Body of pancreas (tissue), 4 donors: ENCODE results near the gene PCSK2. TPM values are rescaled to one million over a fixed set of nuclear protein-coding genes. Genes with fewer than 3 reads are reported as not detected.

Experiments
- ATAC-seq: fragments of 150-250 bp; one replicate; pipeline ENCODE4 v1.9.1; 2016
- DNase-seq, 4 donors: peaks; one replicate each; pipeline ENCODE4 v3.0.0-alpha.2; 2019
- H3K27ac ChIP-seq, 4 donors: fragments of 200-600 bp; sonication (generic); 1 replicate in 3 of 4; 2 replicates in 1 of 4; pipeline versions ENCODE4 v1.5.1 to v1.6.1; 2016 to 2019; ENCODE audit warnings: mild to moderate bottlenecking in 1 of 4, mixed read lengths in 1 of 4, moderate library complexity in 1 of 4
- H3K27me3 ChIP-seq, 2 donors: fragments of 200-600 bp; sonication (generic); one replicate each; pipeline ENCODE4 v1.6.0; 2016; ENCODE audit warnings: mild to moderate bottlenecking in 1 of 2
- H3K36me3 ChIP-seq, 2 donors: fragments of 200-600 bp; sonication (generic); replicated peaks in 1 of 2; 2 replicates each; pipeline ENCODE4 v1.5.1; 2016; ENCODE audit warnings: low read depth in 2 of 2; ENCODE audit not compliant: insufficient read depth in 1 of 2
- H3K4me1 ChIP-seq: fragments of 200-600 bp; sonication (generic); one replicate; pipeline ENCODE4 v1.6.0; 2016
- H3K4me3 ChIP-seq, 2 donors: fragments of 200-600 bp; sonication (generic); 1 replicate in 1 of 2; 2 replicates in 1 of 2; pipeline ENCODE4 v1.5.1; 2016 to 2019
- H3K9me3 ChIP-seq, 3 donors: fragments of 200-600 bp; sonication (generic); 1 replicate in 2 of 3; 2 replicates in 1 of 3; pipeline ENCODE4 v1.5.1; 2016
- POLR2A ChIP-seq, 3 donors: fragments of 450-650 bp; IDR thresholded peaks; one replicate each; pipeline ENCODE4 v1.6.1; 2016; ENCODE audit warnings: antibody characterized with exemption in 3 of 3, mild to moderate bottlenecking in 2 of 3
- WGBS, 2 donors: methylation state at CpG; one replicate each; pipeline ENCODE4 v1.1.5; 2017; 5-methylcytosine and 5-hydroxymethylcytosine counted together
- intact Hi-C: fragments of 100-400 bp; cut with DNase I; formaldehyde crosslinking; loops from one replicate; pipeline ENCODE4 v1.15.1; 2023
- small RNA-seq: library from RNA; depleted of rRNA; stranded (forward); fragments of <200 nt; gene quantifications from one replicate; pipeline ENCODE3, GENCODE V24; 2016
- total RNA-seq, 2 donors: library from RNA; depleted of rRNA; stranded (reverse); fragments of >200 nt; gene quantifications; one replicate each; pipeline ENCODE4 v1.1.0, GENCODE V29; 2016
- TF ChIP-seq, protein P1 (sequence below), 7 experiments: fragments of 450-650 bp in 4 of 7; fragments of 200-600 bp in 3 of 7; sonication (generic) in 3 of 7; IDR thresholded peaks; one replicate each; pipeline ENCODE4 v1.5.1; 2016 to 2019; ENCODE audit warnings: antibody characterized with exemption in 7 of 7

The PCSK2 gene
- total RNA-seq, 2 donors from 2014 or later = 3.3 to 7.0 TPM

DNA sequence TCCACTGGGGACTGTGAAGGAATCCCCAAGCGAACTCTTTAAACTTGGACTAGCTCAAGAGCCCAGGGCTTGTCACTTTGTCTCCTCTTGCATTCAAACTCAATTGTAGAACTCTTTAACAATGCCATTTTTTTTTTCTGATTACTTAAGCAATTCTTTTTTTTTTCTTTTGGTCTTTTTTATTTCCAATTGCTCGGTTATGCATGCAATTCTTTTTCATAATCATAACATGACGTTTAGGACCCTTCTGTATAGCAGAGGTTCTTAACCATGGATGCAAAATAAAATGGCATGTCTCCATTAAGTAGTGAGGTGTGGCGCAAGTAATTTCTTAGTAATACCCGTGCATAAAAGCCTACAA, 304.8 kb downstream of the PCSK2 start:
- peak overlapping the region; percentile 77 to 91 (median 85) for H3K27ac ChIP-seq
- H3K27me3 ChIP-seq = no peaks in the 10 kb centered on the region
- no peaks in the 10 kb centered on the region for H3K9me3 ChIP-seq
- 73 to 80% methylated on average over 5 of the region's 5 CpGs for WGBS, 2 donors
- H3K4me1 ChIP-seq = peaks cover 15% of the 10 kb centered on the region
- DNase-seq (no peak), ATAC-seq (no peak)
- TF ChIP-seq, protein P1, sequence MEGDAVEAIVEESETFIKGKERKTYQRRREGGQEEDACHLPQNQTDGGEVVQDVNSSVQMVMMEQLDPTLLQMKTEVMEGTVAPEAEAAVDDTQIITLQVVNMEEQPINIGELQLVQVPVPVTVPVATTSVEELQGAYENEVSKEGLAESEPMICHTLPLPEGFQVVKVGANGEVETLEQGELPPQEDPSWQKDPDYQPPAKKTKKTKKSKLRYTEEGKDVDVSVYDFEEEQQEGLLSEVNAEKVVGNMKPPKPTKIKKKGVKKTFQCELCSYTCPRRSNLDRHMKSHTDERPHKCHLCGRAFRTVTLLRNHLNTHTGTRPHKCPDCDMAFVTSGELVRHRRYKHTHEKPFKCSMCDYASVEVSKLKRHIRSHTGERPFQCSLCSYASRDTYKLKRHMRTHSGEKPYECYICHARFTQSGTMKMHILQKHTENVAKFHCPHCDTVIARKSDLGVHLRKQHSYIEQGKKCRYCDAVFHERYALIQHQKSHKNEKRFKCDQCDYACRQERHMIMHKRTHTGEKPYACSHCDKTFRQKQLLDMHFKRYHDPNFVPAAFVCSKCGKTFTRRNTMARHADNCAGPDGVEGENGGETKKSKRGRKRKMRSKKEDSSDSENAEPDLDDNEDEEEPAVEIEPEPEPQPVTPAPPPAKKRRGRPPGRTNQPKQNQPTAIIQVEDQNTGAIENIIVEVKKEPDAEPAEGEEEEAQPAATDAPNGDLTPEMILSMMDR (IDR thresholded peaks at IDR 0.05) = no peak
- no peak for TF ChIP-seq POLR2A (IDR thresholded peaks at IDR 0.05)
- no peaks in the 10 kb centered on the region for H3K36me3 ChIP-seq
- peak overlapping the region in 1 of 2 donors; percentile 3 for H3K4me3 ChIP-seq
- intact Hi-C loops = no loop called here

DNA sequence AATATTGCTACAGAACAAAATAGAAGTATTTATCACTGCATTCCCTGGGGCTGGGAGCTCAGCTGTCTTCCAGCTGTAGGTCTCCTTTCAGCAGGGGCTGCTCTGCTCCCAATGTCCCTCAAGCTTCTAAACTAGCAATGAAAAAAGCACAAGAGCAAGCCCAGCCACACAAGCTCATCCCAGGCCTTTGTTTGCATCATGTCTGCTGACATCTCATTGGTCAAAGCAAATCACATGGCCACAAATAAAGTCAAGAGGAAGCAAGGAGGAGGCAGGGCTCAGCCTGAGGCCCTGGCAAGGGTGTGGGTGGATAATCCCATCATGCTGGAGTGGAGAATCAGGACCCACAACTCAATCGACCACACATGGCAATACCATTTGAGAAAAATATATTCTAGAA, 306.6 kb downstream of the PCSK2 start:
- Histone ChIP-seq H3K9me3 (no peaks in the 10 kb centered on the region), H3K4me1 (peaks cover 18% of the 10 kb centered on the region), H3K27me3 (no peaks in the 10 kb centered on the region), H3K4me3 (no peak overlapping the region), H3K36me3 (no peaks in the 10 kb centered on the region), H3K27ac (no peak overlapping the region)
- intact Hi-C loops = no loop called here
- ATAC-seq (no peak), DNase-seq (peak in 2 of 4 donors; percentile 18 to 22)
- 46 to 48% methylated on average over 1 of the region's 1 CpG for WGBS, 2 donors
- TF ChIP-seq, protein P1 (IDR thresholded peaks at IDR 0.05) = no peak
- TF ChIP-seq POLR2A (IDR thresholded peaks at IDR 0.05) = no peak

DNA sequence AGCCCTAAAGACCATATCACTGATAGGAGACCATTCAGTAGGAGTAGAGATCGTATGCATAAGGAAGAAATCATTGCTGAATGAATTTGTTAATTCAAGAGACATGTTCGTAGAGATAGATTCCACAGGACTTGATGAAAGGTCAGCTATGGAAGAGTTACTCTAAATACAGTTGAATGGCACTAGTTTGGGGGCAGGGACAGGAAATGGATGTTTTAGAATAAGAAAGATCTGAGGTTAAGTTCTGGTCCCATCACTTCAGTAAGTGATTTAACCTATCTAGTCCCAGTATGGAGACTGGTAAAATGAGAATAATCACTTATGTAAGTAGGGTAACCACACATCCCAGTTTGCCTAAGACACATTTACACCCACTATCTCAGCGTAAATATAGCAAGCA, 307.2 kb downstream of the PCSK2 start:
- no peak for ATAC-seq
- no peaks in the 10 kb centered on the region for H3K36me3 ChIP-seq
- H3K4me3 ChIP-seq = no peak overlapping the region
- peaks cover 18% of the 10 kb centered on the region for H3K4me1 ChIP-seq
- WGBS, 2 donors = 88 to 90% methylated on average over 3 of the region's 3 CpGs
- no peak for DNase-seq
- no peak for TF ChIP-seq POLR2A (IDR thresholded peaks at IDR 0.05)
- TF ChIP-seq, protein P1 (IDR thresholded peaks at IDR 0.05) = no peak
- H3K9me3 ChIP-seq = no peaks in the 10 kb centered on the region
- H3K27ac ChIP-seq = no peak overlapping the region
- H3K27me3 ChIP-seq = no peaks in the 10 kb centered on the region
- intact Hi-C loops = no loop called here

Small RNA genes lying within 50 kb of the gene (small RNA-seq; reads per million reads assigned to genes)
- not detected for gene AL359511.1
- not detected for gene RNU1-131P
- gene RNU6-27P = not detected
